BJ (cell line): ENCODE results near the gene SLC5A7. TPM values are rescaled to one million over a fixed set of nuclear protein-coding genes. Genes with fewer than 3 reads are reported as not detected.

ENCODE experiments used
- CTCF ChIA-PET: fragments of 350-600 bp; formaldehyde crosslinking; extraction: SDS; loops from one replicate; lab custom pipeline; 2021; ENCODE audit warnings: antibody characterized with exemption, inconsistent platforms; lab: Yijun Ruan, JAX
- POLR2A ChIA-PET: fragments of 300-600 bp; sonication (Branson Sonifier 250); formaldehyde crosslinking; extraction: SDS; loops from one replicate; lab custom pipeline; 2021; ENCODE audit warnings: antibody characterized with exemption; lab: Charles Lee
- DNase-seq: peaks from one replicate; pipeline ENCODE4 v3.0.0-alpha.2; 2011; ENCODE audit warnings: low read depth
- H3K27me3 ChIP-seq: 2 replicates; pipeline ENCODE4 v1.6.0; 2011; ENCODE audit warnings: low read length; ENCODE audit not compliant: control insufficient read depth, insufficient read depth
- H3K36me3 ChIP-seq: 2 replicates; pipeline ENCODE4 v1.5.1; 2011; ENCODE audit warnings: low read length; ENCODE audit not compliant: control insufficient read depth, insufficient read depth
- H3K4me3 ChIP-seq: 2 replicates; pipeline ENCODE4 v1.5.1; 2011; ENCODE audit warnings: low read depth, mild to moderate bottlenecking, control low read depth, low read length
- CTCF ChIP-seq: IDR thresholded peaks from 2 replicates; pipeline ENCODE4 v1.5.1; 2011; ENCODE audit warnings: low read depth, mild to moderate bottlenecking, control low read depth, inconsistent platforms, low read length, moderate library complexity; ENCODE audit not compliant: insufficient read depth
- polyA minus RNA-seq: library from RNA; depleted of rRNA, polyadenylated mRNA; stranded (reverse); fragments of >200 nt; gene quantifications from 2 replicates; pipeline ENCODE4 v1.2.3, GENCODE V29; 2011; rRNA and poly(A)+ RNA removed
- polyA plus RNA-seq: library from polyadenylated mRNA; depleted of rRNA; stranded (reverse); fragments of >200 nt; gene quantifications from 2 replicates; pipeline ENCODE4 v1.2.3, GENCODE V29; 2011; rRNA removed

SLC5A7 gene
- polyA plus RNA-seq (not detected in 2 replicates), polyA minus RNA-seq (not detected in 2 replicates)

- POLR2A ChIA-PET: no interaction called here
- no peaks in the 10 kb centered on the region for H3K36me3 ChIP-seq
- no peak for DNase-seq
- H3K27me3 ChIP-seq: no peaks in the 10 kb centered on the region
- no peak for TF ChIP-seq CTCF
- no peak within 1 kb of the TSS for H3K4me3 ChIP-seq
- CTCF ChIA-PET: no interaction called here
Observed at GRCh38 chr2:107986278-107987217, at the start of gene SLC5A7. SLC5A7 (plus strand) TSS chr2:107986524; CDS start chr2:107988156, 1,632 bp downstream.

GRCh38 chr2:107961395-107961794 lies 24.9 kb upstream of the SLC5A7 start:
- no peak overlapping the region for H3K4me3 ChIP-seq
- CTCF ChIA-PET: no interaction called here

GRCh38 chr2:107964185-107964584 lies 22.1 kb upstream of the SLC5A7 start:
- no peaks in the 10 kb centered on the region for H3K36me3 ChIP-seq
- ChIA-PET POLR2A (no interaction called here), CTCF (no interaction called here)
- H3K4me3 ChIP-seq: no peak overlapping the region
- no peaks in the 10 kb centered on the region for H3K27me3 ChIP-seq
- no peak for DNase-seq
- no peak for TF ChIP-seq CTCF

More at GRCh38 chr2:107961395-107961794, 24.9 kb upstream of the SLC5A7 start:
- DNase-seq: no peak
- POLR2A ChIA-PET: no interaction called here
- TF ChIP-seq CTCF: no peak
- H3K27me3 ChIP-seq: no peaks in the 10 kb centered on the region
- H3K36me3 ChIP-seq: no peaks in the 10 kb centered on the region

- H3K4me3 ChIP-seq: no peak overlapping the region
- CTCF ChIA-PET: no interaction called here
- TF ChIP-seq CTCF: no peak
- no peaks in the 10 kb centered on the region for H3K36me3 ChIP-seq
- POLR2A ChIA-PET: no interaction called here
- DNase-seq: no peak
- H3K27me3 ChIP-seq: no peaks in the 10 kb centered on the region
Observed at GRCh38 chr2:107984707-107985106, 1.6 kb upstream of the SLC5A7 start.

- Histone ChIP-seq H3K36me3 (no peaks in the 10 kb centered on the region), H3K4me3 (no peak overlapping the region), H3K27me3 (no peaks in the 10 kb centered on the region)
- no peak for DNase-seq
- POLR2A ChIA-PET: no interaction called here
- CTCF ChIA-PET: no interaction called here
- TF ChIP-seq CTCF: no peak
Observed at GRCh38 chr2:107988108-107988507, 1.8 kb downstream of the SLC5A7 start.
